Loucy (cell line): ENCODE results near the gene GRB10.

Source experiments
- H2AFZ ChIP-seq: fragments of 200-600 bp; sonication (generic); 2 replicates; pipeline ENCODE4 v1.6.0; 2016; ENCODE audit warnings: antibody characterized with exemption, mild to moderate bottlenecking, low read length, moderate library complexity
- H3F3A ChIP-seq: fragments of 200-600 bp; 2 replicates; pipeline ENCODE4 v1.6.0; 2016; ENCODE audit warnings: antibody characterized with exemption, low read depth, mild to moderate bottlenecking
- H3K27me3 ChIP-seq: fragments of 200-600 bp; sonication (generic); 2 replicates; pipeline ENCODE4 v1.6.1; 2014; ENCODE audit warnings: low read length, mild to moderate bottlenecking; ENCODE audit not compliant: insufficient read depth, poor library complexity, severe bottlenecking
- H3K36me3 ChIP-seq: fragments of 200-600 bp; sonication (generic); 2 replicates; pipeline ENCODE4 v1.6.1; 2016; ENCODE audit warnings: low read length; ENCODE audit not compliant: insufficient read depth
- H3K4me1 ChIP-seq: fragments of 200-600 bp; sonication (generic); 2 replicates; pipeline ENCODE4 v1.5.1; 2014; ENCODE audit warnings: low read length, mild to moderate bottlenecking; ENCODE audit not compliant: insufficient read depth, poor library complexity, severe bottlenecking
- H3K4me2 ChIP-seq: fragments of 200-600 bp; sonication (generic); 2 replicates; pipeline ENCODE4 v1.6.0; 2014; ENCODE audit warnings: antibody characterized with exemption, low read length, low read depth, mild to moderate bottlenecking; ENCODE audit not compliant: poor library complexity, severe bottlenecking
- H3K4me3 ChIP-seq: fragments of 200-600 bp; sonication (generic); 2 replicates; pipeline ENCODE4 v1.5.1; 2014; ENCODE audit warnings: low read length, mild to moderate bottlenecking, mixed read lengths; ENCODE audit not compliant: poor library complexity, severe bottlenecking
- H3K79me2 ChIP-seq: fragments of 200-600 bp; sonication (generic); 2 replicates; pipeline ENCODE4 v1.6.1; 2014; ENCODE audit warnings: low read length; ENCODE audit not compliant: insufficient read depth
- H3K9ac ChIP-seq: fragments of 200-600 bp; sonication (generic); 2 replicates; pipeline ENCODE4 v1.6.0; 2014; ENCODE audit warnings: mild to moderate bottlenecking, low read depth, low read length, moderate library complexity; ENCODE audit not compliant: poor library complexity, severe bottlenecking
- H3K9me2 ChIP-seq: fragments of 200-600 bp; sonication (generic); replicated peaks from 2 replicates; pipeline ENCODE4 v1.6.1; 2016; ENCODE audit warnings: low read depth, low read length, mixed read lengths
- H3K9me3 ChIP-seq: fragments of 200-600 bp; sonication (generic); 2 replicates; pipeline ENCODE4 v1.6.1; 2014; ENCODE audit warnings: mild to moderate bottlenecking, antibody characterized with exemption, low read length, low read depth; ENCODE audit not compliant: insufficient read depth
- H4K20me1 ChIP-seq: fragments of 200-600 bp; sonication (generic); 2 replicates; pipeline ENCODE4 v1.6.0; 2014; ENCODE audit warnings: antibody characterized with exemption, low read length, mild to moderate bottlenecking; ENCODE audit not compliant: insufficient read depth, poor library complexity, severe bottlenecking
- EZH2phosphoT487 ChIP-seq: fragments of 200-600 bp; IDR thresholded peaks from 2 replicates; pipeline ENCODE4 v1.6.1; 2018; ENCODE audit warnings: antibody characterized with exemption, mild to moderate bottlenecking, moderate library complexity, borderline replicate concordance
- TF ChIP-seq, protein P1 (sequence below): fragments of 200-600 bp; sonication (generic); conservative IDR thresholded peaks from 2 replicates; pipeline ENCODE4 v1.5.1; 2014; ENCODE audit warnings: mild to moderate bottlenecking, antibody characterized with exemption, low read length

GRB10 gene

DNA sequence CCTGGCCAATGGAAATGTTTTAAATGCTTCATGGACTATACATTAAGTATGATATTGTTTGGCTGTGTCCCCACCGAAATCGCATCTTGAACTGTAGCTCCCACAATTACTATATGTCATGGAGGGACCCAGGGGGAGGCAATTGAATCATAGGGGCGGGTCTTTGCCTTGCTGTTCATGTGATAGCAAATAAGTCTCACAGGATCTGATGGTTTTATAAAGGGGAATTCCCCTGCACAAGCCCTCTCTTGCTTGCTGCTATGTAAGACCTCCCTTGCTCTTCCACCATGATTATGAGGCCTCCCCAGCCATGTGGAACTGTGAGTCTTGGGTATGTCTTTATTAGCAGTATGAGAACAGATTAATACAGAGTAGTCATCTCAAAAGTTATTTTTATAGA, 32.4 kb upstream of the GRB10 start:
- Histone ChIP-seq H4K20me1 (no peaks in the 10 kb centered on the region), H3K4me1 (no peaks in the 10 kb centered on the region), H3K4me3 (no peak overlapping the region), H3K9me3 (no peaks in the 10 kb centered on the region), H2AFZ (no peak overlapping the region), H3K36me3 (no peaks in the 10 kb centered on the region), H3F3A (no peaks in the 10 kb centered on the region), H3K27me3 (no peaks in the 10 kb centered on the region), H3K9ac (no peak overlapping the region), H3K9me2 (no peaks in the 10 kb centered on the region), H3K4me2 (no peak overlapping the region), H3K79me2 (no peaks in the 10 kb centered on the region)
- no peak for TF ChIP-seq EZH2phosphoT487
- TF ChIP-seq, protein P1, sequence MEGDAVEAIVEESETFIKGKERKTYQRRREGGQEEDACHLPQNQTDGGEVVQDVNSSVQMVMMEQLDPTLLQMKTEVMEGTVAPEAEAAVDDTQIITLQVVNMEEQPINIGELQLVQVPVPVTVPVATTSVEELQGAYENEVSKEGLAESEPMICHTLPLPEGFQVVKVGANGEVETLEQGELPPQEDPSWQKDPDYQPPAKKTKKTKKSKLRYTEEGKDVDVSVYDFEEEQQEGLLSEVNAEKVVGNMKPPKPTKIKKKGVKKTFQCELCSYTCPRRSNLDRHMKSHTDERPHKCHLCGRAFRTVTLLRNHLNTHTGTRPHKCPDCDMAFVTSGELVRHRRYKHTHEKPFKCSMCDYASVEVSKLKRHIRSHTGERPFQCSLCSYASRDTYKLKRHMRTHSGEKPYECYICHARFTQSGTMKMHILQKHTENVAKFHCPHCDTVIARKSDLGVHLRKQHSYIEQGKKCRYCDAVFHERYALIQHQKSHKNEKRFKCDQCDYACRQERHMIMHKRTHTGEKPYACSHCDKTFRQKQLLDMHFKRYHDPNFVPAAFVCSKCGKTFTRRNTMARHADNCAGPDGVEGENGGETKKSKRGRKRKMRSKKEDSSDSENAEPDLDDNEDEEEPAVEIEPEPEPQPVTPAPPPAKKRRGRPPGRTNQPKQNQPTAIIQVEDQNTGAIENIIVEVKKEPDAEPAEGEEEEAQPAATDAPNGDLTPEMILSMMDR, result no peak

DNA sequence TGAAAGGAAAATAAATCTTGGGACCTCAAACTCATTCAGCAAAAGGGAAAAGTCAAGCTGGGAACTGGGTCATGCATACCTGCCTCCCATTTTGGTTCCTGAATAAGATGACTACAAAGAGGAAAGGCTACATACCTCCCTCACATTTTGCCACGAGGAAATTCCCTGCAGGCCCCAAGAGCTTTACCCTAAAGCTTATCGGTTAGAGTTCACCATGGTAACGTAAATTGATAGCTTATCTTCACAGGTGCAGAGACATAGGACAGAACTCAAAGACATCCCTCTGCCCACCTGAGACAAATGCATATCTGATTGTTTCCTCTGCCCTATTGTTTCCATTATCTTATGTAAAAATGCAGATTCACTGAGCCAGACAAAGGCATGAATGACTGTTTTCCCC, 31.5 kb upstream of the GRB10 start:
- H3K4me1 ChIP-seq, result no peaks in the 10 kb centered on the region
- no peaks in the 10 kb centered on the region for H4K20me1 ChIP-seq
- H3K36me3 ChIP-seq, result no peaks in the 10 kb centered on the region
- H3K79me2 ChIP-seq, result no peaks in the 10 kb centered on the region
- TF ChIP-seq EZH2phosphoT487, result no peak
- TF ChIP-seq, protein P1, result no peak
- no peak overlapping the region for H2AFZ ChIP-seq
- H3K9ac ChIP-seq, result no peak overlapping the region
- no peak overlapping the region for H3K4me2 ChIP-seq
- H3F3A ChIP-seq, result no peaks in the 10 kb centered on the region
- no peaks in the 10 kb centered on the region for H3K9me2 ChIP-seq
- no peaks in the 10 kb centered on the region for H3K9me3 ChIP-seq
- no peaks in the 10 kb centered on the region for H3K27me3 ChIP-seq
- H3K4me3 ChIP-seq, result no peak overlapping the region

DNA sequence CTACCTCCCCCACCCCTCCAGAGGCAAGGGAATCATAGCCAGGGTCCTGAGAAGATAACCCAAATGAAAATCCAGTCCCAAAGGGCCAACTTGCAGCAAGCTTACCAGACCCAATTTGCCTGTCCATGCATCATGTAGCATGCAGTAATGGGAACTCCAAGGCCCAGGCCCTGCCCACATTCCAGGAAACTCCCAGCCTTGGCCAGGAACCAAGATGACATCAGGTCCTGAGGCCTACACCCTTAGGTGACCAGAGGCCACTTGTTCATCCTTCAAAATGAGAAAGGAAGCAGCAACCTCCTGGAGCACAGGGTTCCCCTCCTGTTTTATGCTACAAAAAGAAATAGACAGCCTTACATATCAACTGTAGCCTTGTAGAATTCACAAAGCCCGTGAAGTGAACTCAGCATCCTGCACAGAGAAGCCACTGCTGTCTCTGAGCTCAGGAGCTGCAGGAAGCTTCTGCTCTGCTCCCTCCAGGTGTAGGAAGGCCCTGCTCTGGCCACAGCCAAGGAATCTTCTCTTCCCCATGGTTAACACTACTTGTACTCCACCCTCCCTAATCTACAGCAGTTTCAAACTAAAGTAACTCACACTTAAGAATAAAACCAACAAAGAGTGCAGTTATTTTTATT, 30.3 kb upstream of the GRB10 start:
- H4K20me1 ChIP-seq, result no peaks in the 10 kb centered on the region
- no peaks in the 10 kb centered on the region for H3K4me1 ChIP-seq
- H3K9ac ChIP-seq, result no peak overlapping the region
- no peak overlapping the region for H3K4me3 ChIP-seq
- no peaks in the 10 kb centered on the region for H3K27me3 ChIP-seq
- no peaks in the 10 kb centered on the region for H3F3A ChIP-seq
- H3K9me3 ChIP-seq, result no peaks in the 10 kb centered on the region
- TF ChIP-seq, protein P1, result no peak
- TF ChIP-seq EZH2phosphoT487, result no peak
- no peak overlapping the region for H3K4me2 ChIP-seq
- H3K79me2 ChIP-seq, result no peaks in the 10 kb centered on the region
- no peak overlapping the region for H2AFZ ChIP-seq
- H3K36me3 ChIP-seq, result no peaks in the 10 kb centered on the region
- no peaks in the 10 kb centered on the region for H3K9me2 ChIP-seq
